WTC11 (cell line): Measurements from ENCODE around the gene EVA1A.

Experiments used
- CREM ChIP-seq: sonication (generic); formaldehyde crosslinking; IDR thresholded peaks from 2 replicates; pipeline ENCODE4 v1.8.1; 2022; ENCODE audit warnings: mild to moderate bottlenecking, missing genetic modification reagents, moderate library complexity
- KAT7 ChIP-seq: sonication (generic); formaldehyde crosslinking; IDR thresholded peaks from 2 replicates; pipeline ENCODE4 v1.8.1; 2023; ENCODE audit warnings: missing genetic modification reagents, mild to moderate bottlenecking, borderline replicate concordance
- ZNF512 ChIP-seq: sonication (generic); formaldehyde crosslinking; IDR thresholded peaks from 2 replicates; pipeline ENCODE4 v1.8.1; 2022; ENCODE audit warnings: missing genetic modification reagents, borderline replicate concordance

DNA sequence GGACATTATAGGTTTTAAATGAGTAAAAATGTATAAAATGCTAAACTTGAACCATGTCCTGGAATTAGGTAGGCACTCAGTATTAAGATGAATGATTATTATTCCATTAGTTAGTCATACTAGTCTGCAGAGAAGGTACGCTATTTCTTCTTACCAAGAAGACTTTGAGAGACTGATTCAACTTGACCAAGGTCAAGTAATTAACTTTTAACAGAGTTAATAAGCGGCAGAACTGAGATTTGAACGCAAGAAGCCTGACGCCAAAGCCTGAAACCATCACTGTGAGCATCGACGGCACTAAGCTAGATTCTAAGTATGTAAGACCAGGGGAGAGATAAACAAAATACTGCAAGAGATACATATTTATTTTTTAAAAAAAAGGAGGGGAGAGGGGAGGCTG, 2.6 kb downstream of the EVA1A start:
- TF ChIP-seq KAT7: no peak
- TF ChIP-seq ZNF512 (CRISPR knock-in tag): no peak
- TF ChIP-seq CREM (CRISPR knock-in tag): no peak
